GM23338 (cell line): ENCODE data around the gene CHRNB2. TPM values are rescaled to one million over a fixed set of nuclear protein-coding genes. Genes with fewer than 3 reads are reported as not detected.

Experiments used
- ATAC-seq: fragments of 200-7000 bp; cut with Tn5 transposase; 3 replicates; pipeline ENCODE4 v1.9.1; 2020
- DNase-seq: peaks from one replicate; pipeline ENCODE4 v3.0.0-alpha.2; 2015; ENCODE audit warnings: low spot score
- H2AFZ ChIP-seq: fragments of 200-600 bp; sonication (generic); 2 replicates; pipeline ENCODE4 v1.8.0; 2016; ENCODE audit warnings: antibody characterized with exemption, mild to moderate bottlenecking, moderate library complexity
- H3F3A ChIP-seq: fragments of 200-600 bp; sonication (generic); replicated peaks from 2 replicates; pipeline ENCODE4 v1.8.0; 2017; ENCODE audit warnings: antibody characterized with exemption, mixed run types, low read depth
- H3K27ac ChIP-seq: fragments of 200-600 bp; sonication (generic); 2 replicates; pipeline ENCODE4 v1.6.1; 2016; ENCODE audit warnings: low read depth
- H3K27me3 ChIP-seq: fragments of 200-600 bp; sonication (generic); 2 replicates; pipeline ENCODE4 v1.8.0; 2016; ENCODE audit warnings: mild to moderate bottlenecking, mixed run types, moderate library complexity; ENCODE audit not compliant: insufficient read depth
- H3K36me3 ChIP-seq: fragments of 200-600 bp; sonication (generic); 2 replicates; pipeline ENCODE4 v1.8.0; 2016; ENCODE audit warnings: mild to moderate bottlenecking; ENCODE audit not compliant: insufficient read depth
- H3K4me1 ChIP-seq: fragments of 200-600 bp; sonication (generic); 2 replicates; pipeline ENCODE4 v1.8.0; 2016; ENCODE audit warnings: mild to moderate bottlenecking, moderate library complexity; ENCODE audit not compliant: insufficient read depth
- H3K4me2 ChIP-seq: fragments of 200-600 bp; sonication (generic); 2 replicates; pipeline ENCODE4 v1.7.1; 2017; ENCODE audit warnings: mixed run types
- H3K4me3 ChIP-seq: fragments of 200-600 bp; sonication (generic); 2 replicates; pipeline ENCODE4 v1.6.1; 2016; ENCODE audit warnings: mixed run types
- H3K79me2 ChIP-seq: fragments of 200-600 bp; sonication (generic); replicated peaks from 2 replicates; pipeline ENCODE4 v1.8.0; 2017; ENCODE audit warnings: mild to moderate bottlenecking; ENCODE audit not compliant: insufficient read depth
- H3K9me2 ChIP-seq: fragments of 200-600 bp; sonication (generic); 2 replicates; pipeline ENCODE4 v1.8.0; 2017; ENCODE audit not compliant: insufficient read depth
- H4K20me1 ChIP-seq: fragments of 200-600 bp; sonication (generic); replicated peaks from 2 replicates; pipeline ENCODE4 v1.8.0; 2017; ENCODE audit warnings: mild to moderate bottlenecking; ENCODE audit not compliant: insufficient read depth
- H3K27ac Mint-ChIP-seq: 2 replicates; pipeline ENCODE4 v1.8.0; 2020; ENCODE audit warnings: inconsistent platforms, mild to moderate bottlenecking, moderate library complexity, mixed read lengths
- H3K27me3 Mint-ChIP-seq: 3 replicates; pipeline ENCODE4 v1.8.0; 2022; ENCODE audit warnings: low read depth, mild to moderate bottlenecking, moderate library complexity, mixed read lengths, inconsistent platforms; ENCODE audit not compliant: insufficient read depth, poor library complexity
- H3K36me3 Mint-ChIP-seq: 3 replicates; pipeline ENCODE4 v1.8.0; 2021; ENCODE audit warnings: low read depth, mild to moderate bottlenecking, inconsistent platforms, moderate library complexity, mixed read lengths
- H3K4me1 Mint-ChIP-seq: 3 replicates; pipeline ENCODE4 v1.8.0; 2020; ENCODE audit warnings: mild to moderate bottlenecking, inconsistent platforms, mixed read lengths
- H3K4me3 Mint-ChIP-seq: 3 replicates; pipeline ENCODE4 v1.8.0; 2021; ENCODE audit warnings: moderate library complexity, mild to moderate bottlenecking, inconsistent platforms, mixed read lengths
- H3K9me3 Mint-ChIP-seq: 3 replicates; pipeline ENCODE4 v1.8.0; 2020; ENCODE audit warnings: moderate library complexity, mild to moderate bottlenecking, inconsistent platforms, mixed read lengths
- EZH2 ChIP-seq: fragments of 200-600 bp; sonication (generic); IDR thresholded peaks from one replicate; pipeline ENCODE4 v1.8.0; 2017; ENCODE audit warnings: antibody characterized with exemption, mild to moderate bottlenecking, low read depth; ENCODE audit not compliant: unreplicated experiment
- JUNB ChIP-seq: IDR thresholded peaks from one replicate; pipeline ENCODE4 v1.6.1; 2016; ENCODE audit warnings: antibody characterized with exemption; ENCODE audit not compliant: unreplicated experiment
- polyA plus RNA-seq: library from polyadenylated mRNA; unstranded; fragments of >200 nt; fragmentation: Nextera tagmentation; extraction: Ambion mirVana; gene quantifications from 2 replicates; pipeline ENCODE4 v1.2.1, GENCODE V29; 2016
- total RNA-seq: library from RNA; depleted of rRNA; stranded (reverse); fragments of >200 nt; shearing (Covaris generic); gene quantifications from 2 replicates; pipeline ENCODE4 v1.2.3, GENCODE V29; 2014
- TF ChIP-seq, protein P1 (sequence below), 2 experiments: fragments of 200-600 bp in 1 of 2; sonication (generic) in 1 of 2; conservative IDR thresholded peaks; 2 replicates each; pipeline versions ENCODE4 v1.5.1 to v1.6.1; 2016 to 2017; ENCODE audit warnings: antibody characterized with exemption in 2 of 2, low read depth in 2 of 2, mild to moderate bottlenecking in 2 of 2, moderate library complexity in 1 of 2
- TF ChIP-seq, protein P2 (sequence below): fragments of 250-450 bp; sonication (Bioruptor Pico); IDR thresholded peaks from 2 replicates; pipeline ENCODE4 v1.5.0; 2020; ENCODE audit warnings: mild to moderate bottlenecking, moderate library complexity

The CHRNB2 gene
- total and polyA plus RNA-seq, 2 experiments from 2014 or later: 0.73 to 3.6 TPM

DNA sequence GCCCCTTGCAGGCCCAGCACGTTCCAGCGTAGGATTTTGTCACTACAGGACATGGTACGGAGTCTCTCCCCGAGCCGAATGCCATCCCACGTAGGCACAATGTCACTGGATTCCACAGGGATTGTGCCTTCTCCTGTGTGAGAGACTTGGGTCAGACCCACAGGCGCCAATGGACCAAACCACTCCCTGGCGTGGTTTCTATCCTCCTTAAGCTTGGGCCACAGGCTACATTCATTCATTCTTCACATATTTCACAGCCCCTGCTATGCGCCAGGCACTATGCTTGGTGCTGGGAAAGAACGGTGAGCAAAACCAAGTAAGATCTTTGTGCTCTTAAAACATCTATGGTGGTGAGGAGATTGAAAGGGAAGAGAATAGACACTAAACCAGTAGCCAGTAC, 18.7 kb downstream of the CHRNB2 start:
- Histone ChIP-seq H3K27ac (no peak overlapping the region), H3K9me2 (no peaks in the 10 kb centered on the region), H3K4me1 (no peaks in the 10 kb centered on the region), H3F3A (0 out of 2 replicates have a peak, but pooled peaks cover 3% of the 10 kb centered on the region), H3K36me3 (peaks cover 86% of the 10 kb centered on the region), H4K20me1 (peaks cover 24% of the 10 kb centered on the region), H3K79me2 (no peaks in the 10 kb centered on the region), H3K4me3 (no peak overlapping the region), H2AFZ (no peak overlapping the region), H3K4me2 (no peak overlapping the region), H3K27me3 (no peaks in the 10 kb centered on the region)
- no peak for DNase-seq
- H3K36me3 Mint-ChIP-seq: peaks cover 97% of the 10 kb centered on the region
- H3K27me3 Mint-ChIP-seq: no peaks in the 10 kb centered on the region
- H3K27ac Mint-ChIP-seq: no peak overlapping the region
- no peak for ATAC-seq
- no peak overlapping the region for H3K4me3 Mint-ChIP-seq
- H3K4me1 Mint-ChIP-seq: no peaks in the 10 kb centered on the region
- no peaks in the 10 kb centered on the region for H3K9me3 Mint-ChIP-seq
- TF ChIP-seq EZH2: no peak
- no peak for TF ChIP-seq JUNB
- TF ChIP-seq, protein P1, sequence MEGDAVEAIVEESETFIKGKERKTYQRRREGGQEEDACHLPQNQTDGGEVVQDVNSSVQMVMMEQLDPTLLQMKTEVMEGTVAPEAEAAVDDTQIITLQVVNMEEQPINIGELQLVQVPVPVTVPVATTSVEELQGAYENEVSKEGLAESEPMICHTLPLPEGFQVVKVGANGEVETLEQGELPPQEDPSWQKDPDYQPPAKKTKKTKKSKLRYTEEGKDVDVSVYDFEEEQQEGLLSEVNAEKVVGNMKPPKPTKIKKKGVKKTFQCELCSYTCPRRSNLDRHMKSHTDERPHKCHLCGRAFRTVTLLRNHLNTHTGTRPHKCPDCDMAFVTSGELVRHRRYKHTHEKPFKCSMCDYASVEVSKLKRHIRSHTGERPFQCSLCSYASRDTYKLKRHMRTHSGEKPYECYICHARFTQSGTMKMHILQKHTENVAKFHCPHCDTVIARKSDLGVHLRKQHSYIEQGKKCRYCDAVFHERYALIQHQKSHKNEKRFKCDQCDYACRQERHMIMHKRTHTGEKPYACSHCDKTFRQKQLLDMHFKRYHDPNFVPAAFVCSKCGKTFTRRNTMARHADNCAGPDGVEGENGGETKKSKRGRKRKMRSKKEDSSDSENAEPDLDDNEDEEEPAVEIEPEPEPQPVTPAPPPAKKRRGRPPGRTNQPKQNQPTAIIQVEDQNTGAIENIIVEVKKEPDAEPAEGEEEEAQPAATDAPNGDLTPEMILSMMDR (conservative IDR thresholded peaks at IDR 0.05; ENCODE audit: low read depth in 2 of 2): peak in 1 of 2 experiments; percentile 11; a peak in 1 of 4 replicates
- TF ChIP-seq, protein P2, sequence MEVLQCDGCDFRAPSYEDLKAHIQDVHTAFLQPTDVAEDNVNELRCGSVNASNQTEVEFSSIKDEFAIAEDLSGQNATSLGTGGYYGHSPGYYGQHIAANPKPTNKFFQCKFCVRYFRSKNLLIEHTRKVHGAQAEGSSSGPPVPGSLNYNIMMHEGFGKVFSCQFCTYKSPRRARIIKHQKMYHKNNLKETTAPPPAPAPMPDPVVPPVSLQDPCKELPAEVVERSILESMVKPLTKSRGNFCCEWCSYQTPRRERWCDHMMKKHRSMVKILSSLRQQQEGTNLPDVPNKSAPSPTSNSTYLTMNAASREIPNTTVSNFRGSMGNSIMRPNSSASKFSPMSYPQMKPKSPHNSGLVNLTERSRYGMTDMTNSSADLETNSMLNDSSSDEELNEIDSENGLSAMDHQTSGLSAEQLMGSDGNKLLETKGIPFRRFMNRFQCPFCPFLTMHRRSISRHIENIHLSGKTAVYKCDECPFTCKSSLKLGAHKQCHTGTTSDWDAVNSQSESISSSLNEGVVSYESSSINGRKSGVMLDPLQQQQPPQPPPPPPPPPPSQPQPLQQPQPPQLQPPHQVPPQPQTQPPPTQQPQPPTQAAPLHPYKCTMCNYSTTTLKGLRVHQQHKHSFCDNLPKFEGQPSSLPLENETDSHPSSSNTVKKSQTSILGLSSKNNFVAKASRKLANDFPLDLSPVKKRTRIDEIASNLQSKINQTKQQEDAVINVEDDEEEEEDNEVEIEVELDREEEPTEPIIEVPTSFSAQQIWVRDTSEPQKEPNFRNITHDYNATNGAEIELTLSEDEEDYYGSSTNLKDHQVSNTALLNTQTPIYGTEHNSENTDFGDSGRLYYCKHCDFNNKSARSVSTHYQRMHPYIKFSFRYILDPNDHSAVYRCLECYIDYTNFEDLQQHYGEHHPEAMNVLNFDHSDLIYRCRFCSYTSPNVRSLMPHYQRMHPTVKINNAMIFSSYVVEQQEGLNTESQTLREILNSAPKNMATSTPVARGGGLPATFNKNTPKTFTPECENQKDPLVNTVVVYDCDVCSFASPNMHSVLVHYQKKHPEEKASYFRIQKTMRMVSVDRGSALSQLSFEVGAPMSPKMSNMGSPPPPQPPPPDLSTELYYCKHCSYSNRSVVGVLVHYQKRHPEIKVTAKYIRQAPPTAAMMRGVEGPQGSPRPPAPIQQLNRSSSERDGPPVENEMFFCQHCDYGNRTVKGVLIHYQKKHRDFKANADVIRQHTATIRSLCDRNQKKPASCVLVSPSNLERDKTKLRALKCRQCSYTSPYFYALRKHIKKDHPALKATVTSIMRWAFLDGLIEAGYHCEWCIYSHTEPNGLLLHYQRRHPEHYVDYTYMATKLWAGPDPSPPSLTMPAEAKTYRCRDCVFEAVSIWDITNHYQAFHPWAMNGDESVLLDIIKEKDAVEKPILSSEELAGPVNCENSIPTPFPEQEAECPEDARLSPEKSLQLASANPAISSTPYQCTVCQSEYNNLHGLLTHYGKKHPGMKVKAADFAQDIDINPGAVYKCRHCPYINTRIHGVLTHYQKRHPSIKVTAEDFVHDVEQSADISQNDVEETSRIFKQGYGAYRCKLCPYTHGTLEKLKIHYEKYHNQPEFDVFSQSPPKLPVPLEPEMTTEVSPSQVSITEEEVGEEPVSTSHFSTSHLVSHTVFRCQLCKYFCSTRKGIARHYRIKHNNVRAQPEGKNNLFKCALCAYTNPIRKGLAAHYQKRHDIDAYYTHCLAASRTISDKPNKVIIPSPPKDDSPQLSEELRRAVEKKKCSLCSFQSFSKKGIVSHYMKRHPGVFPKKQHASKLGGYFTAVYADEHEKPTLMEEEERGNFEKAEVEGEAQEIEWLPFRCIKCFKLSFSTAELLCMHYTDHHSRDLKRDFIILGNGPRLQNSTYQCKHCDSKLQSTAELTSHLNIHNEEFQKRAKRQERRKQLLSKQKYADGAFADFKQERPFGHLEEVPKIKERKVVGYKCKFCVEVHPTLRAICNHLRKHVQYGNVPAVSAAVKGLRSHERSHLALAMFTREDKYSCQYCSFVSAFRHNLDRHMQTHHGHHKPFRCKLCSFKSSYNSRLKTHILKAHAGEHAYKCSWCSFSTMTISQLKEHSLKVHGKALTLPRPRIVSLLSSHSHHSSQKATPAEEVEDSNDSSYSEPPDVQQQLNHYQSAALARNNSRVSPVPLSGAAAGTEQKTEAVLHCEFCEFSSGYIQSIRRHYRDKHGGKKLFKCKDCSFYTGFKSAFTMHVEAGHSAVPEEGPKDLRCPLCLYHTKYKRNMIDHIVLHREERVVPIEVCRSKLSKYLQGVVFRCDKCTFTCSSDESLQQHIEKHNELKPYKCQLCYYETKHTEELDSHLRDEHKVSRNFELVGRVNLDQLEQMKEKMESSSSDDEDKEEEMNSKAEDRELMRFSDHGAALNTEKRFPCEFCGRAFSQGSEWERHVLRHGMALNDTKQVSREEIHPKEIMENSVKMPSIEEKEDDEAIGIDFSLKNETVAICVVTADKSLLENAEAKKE (CRISPR knock-in tag): no peak
